GM21367 (cell line): ENCODE measurements around the gene TMEM91.

Experiments used
- ATAC-seq: cut with Tn5 transposase; IDR thresholded peaks from one replicate; pipeline ENCODE4 v1.9.1; 2021; ENCODE audit not compliant: unreplicated experiment

The TMEM91 gene

DNA sequence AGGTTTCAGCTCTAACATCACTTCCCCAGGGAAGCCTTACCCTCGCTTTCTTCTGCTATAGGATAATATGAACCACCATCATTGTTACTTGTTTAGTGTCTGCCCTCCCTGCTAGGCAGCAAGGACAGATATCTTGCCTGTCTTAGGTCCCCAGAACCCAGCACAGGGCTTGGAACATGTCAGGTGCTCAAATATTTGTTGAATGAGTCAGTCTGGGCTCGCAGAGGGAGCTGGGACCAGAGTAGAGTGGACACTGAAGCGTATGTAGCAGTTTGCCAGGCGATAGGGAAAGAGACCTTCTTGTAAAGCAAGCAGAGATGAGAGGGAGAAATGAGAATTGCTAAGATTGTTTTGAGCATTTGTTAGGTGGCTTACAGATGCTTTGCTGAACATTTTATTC, 33.0 kb downstream of the TMEM91 start:
- ATAC-seq, result no peak

DNA sequence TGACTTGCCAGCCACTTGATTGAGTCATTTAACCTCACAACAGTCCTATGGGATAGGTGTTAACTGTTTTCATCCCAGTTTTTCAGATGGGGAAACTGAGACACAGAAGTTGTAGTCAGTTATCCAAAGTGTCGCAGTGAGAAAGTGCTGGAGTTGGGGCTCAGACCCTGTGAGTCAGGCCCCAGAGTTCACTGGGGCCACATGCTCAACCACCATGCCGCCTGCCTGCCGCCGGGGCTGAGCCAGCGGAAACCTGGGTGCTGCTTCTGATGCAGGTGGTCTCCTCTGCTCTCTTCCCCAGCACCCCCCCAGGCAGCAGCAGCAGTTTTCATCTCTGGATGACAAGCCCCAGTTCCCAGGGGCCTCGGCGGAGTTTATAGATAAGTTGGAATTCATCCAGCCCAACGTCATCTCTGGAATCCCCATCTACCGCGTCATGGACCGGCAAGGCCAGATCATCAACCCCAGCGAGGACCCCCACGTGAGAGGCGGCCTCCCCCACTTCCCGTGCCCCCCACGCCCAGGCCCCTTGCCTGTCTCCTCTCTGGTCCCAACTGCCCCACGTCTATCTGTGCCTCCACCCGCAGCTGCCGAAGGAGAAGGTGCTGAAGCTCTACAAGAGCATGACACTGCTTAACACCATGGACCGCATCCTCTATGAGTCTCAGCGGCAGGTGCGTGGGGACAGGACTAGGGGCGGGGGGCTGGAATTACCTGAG, 34.2 kb downstream of the TMEM91 start:
- no peak for ATAC-seq

DNA sequence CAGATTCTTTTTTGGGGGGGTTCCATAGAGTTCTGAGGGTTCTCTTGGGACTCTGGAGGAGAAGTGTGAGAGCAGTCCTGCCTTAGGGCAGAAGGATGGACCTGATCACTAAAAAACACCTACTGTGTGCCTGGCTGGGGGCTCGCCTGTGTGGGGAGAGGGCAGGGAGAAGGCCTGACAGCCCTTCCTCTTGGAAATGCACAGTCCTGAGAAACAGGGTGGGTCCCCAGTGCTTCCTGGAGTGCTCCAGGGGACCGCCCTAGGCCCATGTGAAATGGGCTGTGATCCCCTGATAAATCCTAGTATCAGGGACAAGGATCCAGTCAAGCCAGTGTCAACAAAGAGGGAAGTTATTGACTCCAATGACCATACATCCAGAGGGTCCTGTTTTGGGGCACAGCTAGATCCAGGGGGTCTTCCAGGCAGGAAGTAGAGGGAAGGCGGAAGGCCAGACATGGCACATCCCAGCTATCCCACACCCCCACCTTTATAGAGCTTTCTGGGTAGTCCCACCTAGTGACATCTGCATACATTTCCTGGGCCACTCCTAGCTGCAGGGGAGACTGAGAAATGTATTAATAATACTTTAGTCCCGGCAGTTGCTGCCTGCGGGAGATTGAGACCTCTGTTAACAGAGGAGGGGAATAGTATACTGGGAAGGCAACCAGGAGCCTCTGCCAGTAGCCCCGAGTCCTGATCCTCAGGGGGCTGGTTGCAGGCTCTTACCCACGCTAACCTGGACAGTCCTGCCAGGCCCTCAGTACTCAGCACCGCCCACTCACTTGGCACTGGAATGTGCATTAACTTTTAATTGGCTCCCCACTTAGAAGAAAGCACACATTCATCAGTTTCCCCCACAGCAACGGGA, 35.0 kb downstream of the TMEM91 start:
- no peak for ATAC-seq

GRCh38 chr19:41411968-41412265, 35.6 kb downstream of the TMEM91 start:
- ATAC-seq, result no peak

- ATAC-seq, result no peak
Observed at GRCh38 chr19:41412953-41413352, 36.6 kb downstream of the TMEM91 start.

DNA sequence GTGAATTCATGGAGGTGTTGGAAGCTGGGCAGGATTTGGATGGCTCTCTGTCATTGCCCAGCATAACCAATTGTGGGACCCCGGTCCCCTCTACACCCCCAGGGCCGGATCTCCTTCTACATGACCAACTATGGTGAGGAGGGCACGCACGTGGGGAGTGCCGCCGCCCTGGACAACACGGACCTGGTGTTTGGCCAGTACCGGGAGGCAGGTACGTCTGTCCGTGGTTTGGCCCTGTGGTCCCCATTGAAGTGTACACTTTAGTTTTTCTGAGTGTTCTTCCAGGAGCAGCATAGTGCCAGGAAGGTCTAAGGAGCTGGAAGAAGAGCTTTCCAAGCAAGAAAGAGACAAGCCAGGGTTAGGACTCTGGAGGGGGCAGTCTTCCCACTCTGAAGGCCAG, 37.6 kb downstream of the TMEM91 start:
- ATAC-seq, result no peak

DNA sequence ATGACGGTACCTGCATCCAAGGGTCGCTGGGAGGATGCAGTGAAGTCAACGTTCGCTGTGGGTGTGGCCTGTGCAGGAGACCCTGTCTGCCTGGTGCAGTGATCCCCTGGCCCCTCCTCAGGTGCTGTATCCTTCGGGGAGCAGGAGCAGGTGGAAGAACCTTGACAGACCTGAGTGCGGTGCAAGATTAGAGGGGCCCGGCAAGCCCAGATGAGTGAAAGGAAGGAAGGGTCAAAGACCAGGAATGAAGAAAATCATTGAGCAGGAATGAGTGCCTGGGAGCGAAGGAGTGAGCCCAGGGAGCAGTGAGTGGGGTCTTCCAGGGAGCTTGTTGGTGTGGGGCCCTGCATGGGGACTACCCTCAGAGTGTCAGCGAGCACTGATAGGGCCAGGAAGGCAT, 38.1 kb downstream of the TMEM91 start:
- no peak for ATAC-seq

DNA sequence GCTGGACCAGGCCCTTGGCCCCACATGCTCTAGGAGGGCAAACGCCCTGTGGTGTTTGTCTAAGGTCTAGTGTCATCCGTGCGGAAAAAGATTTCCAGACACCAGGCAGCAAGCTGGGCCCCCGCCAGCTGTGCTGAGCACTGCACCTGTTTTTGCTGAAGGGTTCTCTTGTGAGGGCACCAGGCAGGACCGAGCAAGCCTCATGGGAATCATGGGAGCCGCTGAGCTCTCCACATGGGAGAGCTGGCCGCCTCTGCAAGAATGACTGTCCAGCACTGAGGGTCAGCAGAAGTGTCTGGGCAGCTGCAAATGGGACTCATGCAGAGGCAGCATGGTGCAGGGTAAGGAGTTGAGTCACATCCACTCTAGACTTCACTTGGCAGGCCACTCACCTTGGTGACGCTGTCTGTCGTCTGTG, 38.8 kb downstream of the TMEM91 start:
- ATAC-seq, result no peak

- ATAC-seq, result no peak
Observed at GRCh38 chr19:41416194-41416674, 39.9 kb downstream of the TMEM91 start.

- ATAC-seq, result no peak
Observed at GRCh38 chr19:41420101-41420880, 44.0 kb downstream of the TMEM91 start.

GRCh38 chr19:41421314-41421713, 45.0 kb downstream of the TMEM91 start:
- no peak for ATAC-seq

- ATAC-seq, result no peak
Observed at GRCh38 chr19:41421973-41422372, 45.6 kb downstream of the TMEM91 start.

GRCh38 chr19:41422456-41422855, 46.1 kb downstream of the TMEM91 start:
- no peak for ATAC-seq

DNA sequence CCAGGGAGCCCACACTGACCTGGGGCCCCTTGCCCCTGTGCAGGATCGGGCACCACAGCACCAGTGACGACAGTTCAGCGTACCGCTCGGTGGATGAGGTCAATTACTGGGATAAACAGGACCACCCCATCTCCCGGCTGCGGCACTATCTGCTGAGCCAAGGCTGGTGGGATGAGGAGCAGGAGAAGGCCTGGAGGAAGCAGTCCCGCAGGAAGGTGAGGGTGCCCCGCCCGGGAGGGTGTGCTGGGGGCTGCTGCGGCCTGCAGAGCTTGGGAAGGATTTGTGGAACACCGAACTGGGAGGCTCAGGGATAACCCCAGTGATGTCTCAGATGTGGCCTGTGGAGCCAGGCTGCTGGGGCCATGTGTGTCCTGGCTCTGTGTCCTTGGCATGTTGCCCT, 46.6 kb downstream of the TMEM91 start:
- no peak for ATAC-seq

DNA sequence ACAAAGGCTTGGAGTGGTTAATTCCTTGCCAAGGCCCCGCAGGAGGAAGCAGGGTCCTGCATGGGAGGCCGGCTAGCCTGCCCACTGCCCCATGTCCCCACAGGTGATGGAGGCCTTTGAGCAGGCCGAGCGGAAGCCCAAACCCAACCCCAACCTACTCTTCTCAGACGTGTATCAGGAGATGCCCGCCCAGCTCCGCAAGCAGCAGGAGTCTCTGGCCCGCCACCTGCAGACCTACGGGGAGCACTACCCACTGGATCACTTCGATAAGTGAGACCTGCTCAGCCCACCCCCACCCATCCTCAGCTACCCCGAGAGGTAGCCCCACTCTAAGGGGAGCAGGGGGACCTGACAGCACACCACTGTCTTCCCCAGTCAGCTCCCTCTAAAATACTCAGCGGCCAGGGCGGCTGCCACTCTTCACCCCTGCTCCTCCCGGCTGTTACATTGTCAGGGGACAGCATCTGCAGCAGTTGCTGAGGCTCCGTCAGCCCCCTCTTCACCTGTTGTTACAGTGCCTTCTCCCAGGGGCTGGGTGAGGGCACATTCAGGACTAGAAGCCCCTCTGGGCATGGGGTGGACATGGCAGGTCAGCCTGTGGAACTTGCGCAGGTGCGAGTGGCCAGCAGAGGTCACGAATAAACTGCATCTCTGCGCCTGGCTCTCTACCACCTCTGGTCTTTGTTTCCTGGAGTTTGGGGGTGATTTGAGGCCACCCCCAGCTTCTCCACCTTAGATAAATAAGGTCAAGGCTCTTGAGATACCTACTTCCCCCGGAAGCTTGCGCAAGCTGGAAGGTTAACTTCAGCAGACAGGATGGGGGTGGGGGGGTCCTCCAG, 48.2 kb downstream of the TMEM91 start:
- ATAC-seq, result no peak

DNA sequence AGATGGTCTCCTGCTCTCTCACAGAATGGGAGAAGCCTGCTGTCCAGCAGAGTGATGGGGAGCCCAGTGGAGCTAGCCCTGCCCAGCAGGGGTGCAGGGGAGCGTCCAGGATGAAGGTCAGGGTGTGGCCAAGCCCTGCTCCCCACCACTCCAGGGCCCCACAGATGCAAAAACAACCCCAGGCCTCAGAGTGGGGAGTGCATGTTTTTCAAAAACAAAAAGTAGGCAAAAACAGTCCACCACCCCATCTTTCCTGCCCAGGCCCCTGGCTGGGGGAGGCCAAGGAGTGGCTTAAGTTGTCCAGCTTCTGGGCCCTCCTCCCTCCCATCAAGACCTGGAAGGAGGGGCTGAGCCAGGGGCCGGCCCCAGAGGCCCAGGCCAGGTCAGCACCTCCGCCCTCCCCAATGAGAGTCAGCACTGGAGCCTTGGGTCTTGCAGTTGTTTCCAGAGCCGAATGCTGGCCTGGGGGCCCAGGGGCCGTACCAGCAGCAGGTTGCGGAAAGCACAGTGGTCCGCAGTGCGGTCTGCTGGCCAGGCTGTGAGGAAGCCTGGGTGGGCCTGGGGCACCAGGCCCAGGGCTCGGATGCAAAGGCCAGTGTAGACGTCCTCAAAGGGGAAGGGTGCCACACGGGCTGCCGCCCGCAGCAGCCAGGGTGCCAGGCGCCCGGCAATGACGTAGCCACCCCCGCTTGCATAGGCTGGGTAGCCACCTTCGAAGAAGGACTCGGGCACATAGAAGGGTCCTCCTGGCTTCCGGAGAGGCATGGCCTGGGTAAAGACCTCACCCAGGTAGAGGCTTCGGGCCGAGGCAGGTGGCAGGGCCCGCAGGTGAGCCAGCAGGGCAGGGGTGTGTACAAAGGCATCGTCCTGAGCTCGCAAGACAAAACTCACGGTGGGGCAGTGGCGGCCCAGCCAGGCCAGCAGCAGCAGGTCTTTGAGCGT, 49.1 kb downstream of the TMEM91 start:
- ATAC-seq, result no peak

DNA sequence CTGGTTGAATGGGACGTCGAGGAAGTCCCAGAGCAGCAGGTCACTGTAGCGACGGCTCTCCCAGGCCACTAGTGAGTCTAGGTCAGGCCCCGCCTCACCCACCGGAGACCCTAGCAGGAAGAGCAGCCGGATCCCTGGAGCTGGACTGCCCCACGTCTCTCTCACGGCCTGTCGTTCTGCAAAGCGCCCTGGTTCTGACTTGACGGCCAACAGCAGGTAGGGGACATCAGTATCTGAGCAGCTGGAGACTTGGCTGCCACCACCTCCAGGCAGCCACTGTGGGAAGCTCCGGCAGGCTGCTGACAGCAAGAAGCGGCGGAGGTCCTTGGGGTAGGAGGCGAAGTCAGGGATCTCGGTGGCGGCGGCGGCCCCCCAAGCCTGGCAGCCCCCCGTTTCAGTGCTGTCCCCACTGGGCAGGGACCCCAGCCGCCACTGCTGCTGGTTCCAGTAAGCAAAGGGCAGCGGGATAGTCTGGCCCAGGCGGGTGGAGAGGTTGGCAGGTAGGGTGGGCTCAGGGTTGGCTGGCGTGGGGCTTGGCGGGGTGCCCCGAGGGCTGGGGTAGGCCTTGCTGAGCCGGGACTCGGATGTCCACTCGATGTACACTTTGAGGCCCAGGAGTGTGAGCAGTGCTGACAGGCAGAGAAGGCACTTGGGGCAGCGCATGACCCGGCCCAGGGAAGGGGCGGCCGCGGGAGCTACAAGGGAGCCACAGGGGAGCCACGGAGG, 49.9 kb downstream of the TMEM91 start:
- no peak for ATAC-seq

- no peak for ATAC-seq
Observed at GRCh38 chr19:41426952-41427646, 50.8 kb downstream of the TMEM91 start, which contains the start of gene B3GNT8. Gene B3GNT8, minus strand, starts transcription at chr19:41427374. Its CDS starts 596 bp downstream, at chr19:41426778.
